IMR-90 (cell line): Measurements from ENCODE around the gene PHKB. TPM values are rescaled to one million over a fixed set of nuclear protein-coding genes. Genes with fewer than 3 reads are reported as not detected.

Experiments used
- ATAC-seq: fragments of 200-7000 bp; cut with Tn5 transposase; 2 replicates; pipeline ENCODE4 v1.9.1; 2020; ENCODE audit warnings: low read depth, mild to moderate bottlenecking, moderate library complexity
- BruUV-seq: library from RNA; stranded (reverse); fragments of 400-500 nt; replicated peaks from 2 replicates; lab custom pipeline; 2021; lab: Mats Ljungman, UMichigan
- CTCF ChIA-PET: fragments of 300-600 bp; formaldehyde crosslinking; extraction: SDS; loops from one replicate; lab custom pipeline; 2021; ENCODE audit warnings: antibody characterized with exemption; lab: Yijun Ruan, JAX
- POLR2A ChIA-PET: fragments of 300-600 bp; sonication (Branson Sonifier 250); formaldehyde crosslinking; loops from one replicate; lab custom pipeline; 2022; ENCODE audit warnings: antibody characterized with exemption; ENCODE audit not compliant: unreplicated experiment; lab: Charles Lee
- DNase-seq: peaks from one replicate; pipeline ENCODE4 v3.0.0; 2013
- H2AFZ ChIP-seq: replicated peaks from 2 replicates; pipeline ENCODE3; 2013; ENCODE audit warnings: low read length, mild to moderate bottlenecking; ENCODE audit not compliant: poor library complexity
- H2AK5ac ChIP-seq: 2 replicates; pipeline ENCODE4 v1.6.1; 2013; ENCODE audit warnings: low read depth, low read length, inconsistent platforms
- H2AK9ac ChIP-seq: replicated peaks from 2 replicates; pipeline ENCODE3; 2013; ENCODE audit warnings: mild to moderate bottlenecking, low read depth, low read length, moderate library complexity; ENCODE audit not compliant: poor library complexity
- H2BK120ac ChIP-seq: 2 replicates; pipeline ENCODE4 v1.6.1; 2013; ENCODE audit warnings: low read depth, low read length, inconsistent platforms
- H2BK15ac ChIP-seq: 3 replicates; pipeline ENCODE4 v1.6.1; 2013; ENCODE audit warnings: low read depth, low read length, inconsistent platforms
- H2BK20ac ChIP-seq: 2 replicates; pipeline ENCODE4 v1.6.1; 2013; ENCODE audit warnings: low read depth, mild to moderate bottlenecking, inconsistent platforms, low read length, moderate library complexity
- H2BK5ac ChIP-seq: 2 replicates; pipeline ENCODE4 v1.6.1; 2013; ENCODE audit warnings: mild to moderate bottlenecking, low read depth, low read length, inconsistent platforms; ENCODE audit not compliant: poor library complexity, severe bottlenecking
- H3K14ac ChIP-seq: replicated peaks from 2 replicates; pipeline ENCODE4 v1.6.1; 2013; ENCODE audit warnings: low read depth, low read length, inconsistent platforms
- H3K18ac ChIP-seq: 2 replicates; pipeline ENCODE4 v1.6.1; 2013; ENCODE audit warnings: low read depth, low read length, control low read depth
- H3K23ac ChIP-seq: 2 replicates; pipeline ENCODE4 v1.6.1; 2013; ENCODE audit warnings: low read depth, low read length, inconsistent platforms
- H3K27ac ChIP-seq: 2 replicates; pipeline ENCODE4 v1.5.1; 2013; ENCODE audit warnings: mild to moderate bottlenecking, control low read depth, low read length; ENCODE audit not compliant: insufficient read depth
- H3K27me3 ChIP-seq: 2 replicates; pipeline ENCODE4 v1.6.1; 2013; ENCODE audit warnings: low read length; ENCODE audit not compliant: control insufficient read depth, insufficient read depth
- H3K36me3 ChIP-seq: 2 replicates; pipeline ENCODE4 v1.6.1; 2013; ENCODE audit warnings: low read length, mixed read lengths; ENCODE audit not compliant: control insufficient read depth, insufficient read depth
- H3K4ac ChIP-seq: 2 replicates; pipeline ENCODE4 v1.6.1; 2013; ENCODE audit warnings: low read depth, low read length, inconsistent platforms
- H3K4me1 ChIP-seq: 2 replicates; pipeline ENCODE4 v1.6.1; 2013; ENCODE audit warnings: low read length, mixed read lengths; ENCODE audit not compliant: control insufficient read depth, insufficient read depth
- H3K4me2 ChIP-seq: 2 replicates; pipeline ENCODE4 v1.6.1; 2013; ENCODE audit warnings: low read depth, mild to moderate bottlenecking, control low read depth, low read length, moderate library complexity
- H3K4me3 ChIP-seq: 2 replicates; pipeline ENCODE4 v1.5.1; 2013; ENCODE audit warnings: low read depth, mild to moderate bottlenecking, control low read depth, low read length, moderate library complexity; ENCODE audit not compliant: insufficient read depth
- H3K56ac ChIP-seq: 2 replicates; pipeline ENCODE4 v1.6.1; 2013; ENCODE audit warnings: low read length, inconsistent platforms; ENCODE audit not compliant: insufficient read depth; ENCODE audit errors: extremely low read depth
- H3K79me1 ChIP-seq, 2 experiments: 2 replicates each; pipeline ENCODE4 v1.6.1; 2013; ENCODE audit warnings: low read length in 2 of 2, inconsistent platforms in 1 of 2, low read depth in 1 of 2
- H3K9ac ChIP-seq: 2 replicates; pipeline ENCODE4 v1.6.1; 2013; ENCODE audit warnings: low read depth, low read length, control low read depth
- H3K9me1 ChIP-seq: 2 replicates; pipeline ENCODE4 v1.6.1; 2013; ENCODE audit warnings: low read length, inconsistent platforms; ENCODE audit not compliant: insufficient read depth
- H3K9me3 ChIP-seq: 2 replicates; pipeline ENCODE4 v1.6.1; 2013; ENCODE audit warnings: low read length; ENCODE audit not compliant: control insufficient read depth, insufficient read depth
- H4K20me1 ChIP-seq: 2 replicates; pipeline ENCODE4 v1.6.1; 2013; ENCODE audit warnings: low read length, inconsistent platforms; ENCODE audit not compliant: insufficient read depth
- H4K5ac ChIP-seq: 2 replicates; pipeline ENCODE4 v1.6.1; 2013; ENCODE audit warnings: mild to moderate bottlenecking, low read depth, low read length, control low read depth
- H4K8ac ChIP-seq, 2 experiments: 2 replicates each; pipeline ENCODE4 v1.6.1; 2013; ENCODE audit warnings: low read depth in 2 of 2, low read length in 2 of 2, control low read depth in 1 of 2, inconsistent platforms in 1 of 2
- H4K91ac ChIP-seq: 2 replicates; pipeline ENCODE4 v1.6.1; 2013; ENCODE audit warnings: low read depth, low read length, inconsistent platforms; ENCODE audit not compliant: insufficient read depth
- CHD1 ChIP-seq: IDR thresholded peaks from 2 replicates; pipeline ENCODE4 v1.6.1; 2012; ENCODE audit warnings: low read depth, low read length, improper control_type of control experiment
- MAFK ChIP-seq: IDR thresholded peaks from 2 replicates; pipeline ENCODE4 v1.6.1; 2012; ENCODE audit warnings: low read depth, low read length, improper control_type of control experiment
- SMC3 ChIP-seq: fragments of 150-350 bp; IDR thresholded peaks from 2 replicates; pipeline ENCODE4 v1.6.1; 2016; ENCODE audit warnings: low read depth, mild to moderate bottlenecking, antibody characterized with exemption, low read length, moderate library complexity
- WGBS, 2 experiments: methylation state at CpG; one replicate each; pipeline versions ENCODE4 v1.1.5 to v1.1.7; 2013; ENCODE audit warnings: missing lambda C conversion rate in 2 of 2; ENCODE audit not compliant: insufficient read length in 1 of 2; ENCODE audit errors: extremely low coverage in 2 of 2; 5-methylcytosine and 5-hydroxymethylcytosine counted together
- dilution Hi-C: fragments of 300-500 bp; cut with HindIII; formaldehyde crosslinking; loops from one replicate; pipeline ENCODE4 v1.14.3; 2018; ENCODE audit warnings: low sequenced_read_pairs; ENCODE audit not compliant: unreplicated experiment
- in situ Hi-C: fragments of 300-500 bp; cut with MboI; formaldehyde crosslinking; loops from 3 replicates; pipeline ENCODE4 v1.14.3; 2019; ENCODE audit warnings: low sequenced_read_pairs, inconsistent platforms, mixed read lengths
- intact Hi-C: fragments of 100-400 bp; cut with micrococcal nuclease; formaldehyde crosslinking; loops from 2 replicates; pipeline ENCODE4 v1.10.0; 2022
- polyA plus RNA-seq, 3 experiments: library from polyadenylated mRNA; depleted of rRNA; stranded (reverse); fragments of >200 nt; gene quantifications; 2 replicates each; pipeline ENCODE4 v1.2.3, GENCODE V29; 2012; ENCODE audit warnings: low replicate concordance in 1 of 3
- total RNA-seq: library from RNA; depleted of rRNA; stranded (reverse); fragments of >200 nt; gene quantifications from 2 replicates; pipeline ENCODE4 v1.2.3, GENCODE V29; 2012
- TF ChIP-seq, protein P1 (sequence below): fragments of 150-350 bp; IDR thresholded peaks from 2 replicates; pipeline ENCODE4 v1.6.1; 2016; ENCODE audit warnings: low read depth, mild to moderate bottlenecking, low read length, moderate library complexity, borderline replicate concordance

PHKB gene
- total and polyA plus RNA-seq, 2 of the 4 experiments (the other 2 are of a cell fraction) = 24.2 to 58.6 TPM

DNA sequence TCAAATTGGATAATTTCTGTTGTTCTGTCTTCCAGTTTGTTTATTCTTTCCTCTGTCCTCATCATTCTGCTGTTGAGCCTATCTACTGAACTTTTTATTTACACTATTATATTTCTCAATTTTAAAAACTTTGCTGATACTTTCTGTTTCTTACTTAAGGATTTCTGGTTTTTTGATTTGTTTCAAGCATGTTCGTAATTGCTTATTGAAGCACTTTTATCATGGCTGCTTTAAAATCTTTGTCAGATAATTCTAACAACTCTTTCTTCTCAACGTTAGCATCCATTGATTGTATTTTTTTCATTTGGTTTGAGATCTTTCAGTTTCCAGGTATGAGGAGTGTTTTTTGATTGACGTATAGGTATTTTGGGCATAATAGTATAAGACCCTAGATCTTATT, 116.9 kb downstream of the PHKB start:
- no peak overlapping the region for H2AK5ac ChIP-seq
- no peak overlapping the region for H3K56ac ChIP-seq
- no peak overlapping the region for H2BK20ac ChIP-seq
- no peak overlapping the region for H2BK15ac ChIP-seq
- peaks cover 0 to 2% of the 10 kb centered on the region in 2 experiments; a peak in 2 of 4 replicates for H3K79me1 ChIP-seq
- H4K20me1 ChIP-seq = no peaks in the 10 kb centered on the region
- no peak overlapping the region for H3K9ac ChIP-seq
- H4K5ac ChIP-seq = no peak overlapping the region
- H3K27ac ChIP-seq = no peak overlapping the region
- H3K4me2 ChIP-seq = no peak overlapping the region
- no TSS peak for BruUV-seq
- H3K4ac ChIP-seq = no peak overlapping the region
- no peak overlapping the region for H3K23ac ChIP-seq
- TF ChIP-seq, protein P1, sequence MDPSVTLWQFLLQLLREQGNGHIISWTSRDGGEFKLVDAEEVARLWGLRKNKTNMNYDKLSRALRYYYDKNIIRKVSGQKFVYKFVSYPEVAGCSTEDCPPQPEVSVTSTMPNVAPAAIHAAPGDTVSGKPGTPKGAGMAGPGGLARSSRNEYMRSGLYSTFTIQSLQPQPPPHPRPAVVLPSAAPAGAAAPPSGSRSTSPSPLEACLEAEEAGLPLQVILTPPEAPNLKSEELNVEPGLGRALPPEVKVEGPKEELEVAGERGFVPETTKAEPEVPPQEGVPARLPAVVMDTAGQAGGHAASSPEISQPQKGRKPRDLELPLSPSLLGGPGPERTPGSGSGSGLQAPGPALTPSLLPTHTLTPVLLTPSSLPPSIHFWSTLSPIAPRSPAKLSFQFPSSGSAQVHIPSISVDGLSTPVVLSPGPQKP = no peak
- no peak for TF ChIP-seq CHD1
- 0 out of 2 replicates have a peak, but pooled peaks have one; percentile 20 for TF ChIP-seq MAFK
- TF ChIP-seq SMC3 = no peak
- WGBS, 2 experiments = no CpG with 5 or more reads among the region's 3 CpGs
- CTCF ChIA-PET = no interaction called here
- dilution Hi-C loops = no loop called here
- no peak overlapping the region for H3K14ac ChIP-seq
- no peak overlapping the region for H3K4me3 ChIP-seq
- DNase-seq (no peak), ATAC-seq (no peak)
- no peak overlapping the region for H4K8ac ChIP-seq
- no peak overlapping the region for H2AK9ac ChIP-seq
- no peaks in the 10 kb centered on the region; the same call in 1 of the 2 replicates for H3K4me1 ChIP-seq
- POLR2A ChIA-PET = no interaction called here
- no peak overlapping the region for H2AFZ ChIP-seq
- H3K36me3 ChIP-seq = peaks cover 2% of the 10 kb centered on the region; the same call in 1 of the 2 replicates
- no peaks in the 10 kb centered on the region for H3K9me3 ChIP-seq
- H3K18ac ChIP-seq = no peak overlapping the region
- intact Hi-C loops = no loop called here
- in situ Hi-C loops = no loop called here
- H3K9me1 ChIP-seq = no peaks in the 10 kb centered on the region
- no peaks in the 10 kb centered on the region for H3K27me3 ChIP-seq
- H2BK120ac ChIP-seq = no peak overlapping the region
- no peak overlapping the region for H4K91ac ChIP-seq
- H2BK5ac ChIP-seq = no peak overlapping the region
